Measurements from ENCODE around the gene IGSF11. TPM values are rescaled to one million over a fixed set of nuclear protein-coding genes. Genes with fewer than 3 reads are reported as not detected.
A peak's percentile ranks its signal among the peaks of the same experiment; 100 is the strongest.

IGSF11 gene
- total and polyA plus RNA-seq, 9 of the 15 experiments (the other 6 are each of a cell fraction or from before 2014, with no cell fraction given) = 1.2 to 2.8 (median 1.7) TPM

DNA sequence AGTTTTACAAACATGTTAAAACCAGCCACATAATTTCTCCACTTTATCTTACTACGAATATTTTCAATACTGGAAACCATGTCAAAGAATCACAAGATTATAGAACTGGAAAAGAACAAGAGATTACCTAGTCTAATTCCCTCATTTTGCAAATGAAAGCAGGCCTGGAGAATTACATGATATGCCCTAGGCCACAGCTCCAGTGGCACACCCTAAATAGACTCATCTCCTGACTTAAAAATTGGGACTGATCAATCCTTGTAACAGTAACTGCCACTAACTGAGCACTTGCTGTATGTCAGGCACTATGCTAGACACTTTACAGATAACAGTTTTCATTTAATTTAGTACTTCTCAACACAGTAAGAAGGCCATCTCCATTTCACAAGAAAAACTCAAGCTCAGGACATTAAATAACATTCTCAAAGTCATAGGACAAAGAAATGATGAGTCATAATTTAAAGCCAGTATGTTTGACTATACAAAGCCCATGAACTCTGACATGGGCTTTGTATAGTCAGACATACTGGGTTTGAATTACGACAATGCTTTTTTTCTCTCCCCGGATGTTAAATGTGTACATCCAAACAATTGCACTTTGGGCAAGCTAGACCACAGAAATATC, 9.4 kb downstream of the IGSF11 start:
- FAIRE-seq = no peak
- H3K4me2 ChIP-seq (ENCODE audit: insufficient read depth, low read length) = no peak overlapping the region
- 38% methylated on average over 3 of the region's 3 CpGs for WGBS (ENCODE audit: insufficient coverage, low coverage, missing lambda C conversion rate)
- no peak overlapping the region for H3K4me3 ChIP-seq
- H3K36me3 ChIP-seq (ENCODE audit: control insufficient read depth, insufficient read depth, low read length) = no peaks in the 10 kb centered on the region
- in situ Hi-C loops (cut with MboI) = no loop called here
- H4K20me1 ChIP-seq (replicated peaks; ENCODE audit: control insufficient read depth, insufficient read depth, low read length) = no peaks in the 10 kb centered on the region
- H3K27ac ChIP-seq (ENCODE audit: extremely low read depth, low read depth, low read length) = no peak overlapping the region
- H3K9me3 ChIP-seq (replicated peaks; ENCODE audit: control insufficient read depth, insufficient read depth, low read depth, low read length) = no peaks in the 10 kb centered on the region
- ChIA-PET CTCF (ENCODE audit: low intra/inter-chr PET ratio) (no interaction called here), POLR2A (interaction anchor here (0.5 to 0.8 kb wide), 2 partner anchors 9 to 392 kb away, joined by 3 read pairs; partner anchors contain the start of gene IGSF11)
- no peaks in the 10 kb centered on the region for H3K9me1 ChIP-seq (ENCODE audit: control insufficient read depth, insufficient read depth, low read length)
- no TSS peak for BruUV-seq (replicated peaks)
- H2AFZ ChIP-seq (ENCODE audit: low read depth, low read length) = no peak overlapping the region
- no peaks in the 10 kb centered on the region for H3K4me1 ChIP-seq (replicated peaks in 1 of 2; ENCODE audit: control insufficient read depth in 2 of 2, insufficient read depth in 2 of 2, low read length in 2 of 2)
- intact Hi-C loops (cut with micrococcal nuclease) = no loop called here
- H3K79me2 ChIP-seq (ENCODE audit: control insufficient read depth, insufficient read depth, low read length) = no peaks in the 10 kb centered on the region
- DNase-seq (ENCODE audit: extremely low read depth in 1 of 4, low spot score in 3 of 4) = no peak
- H3K9ac ChIP-seq (ENCODE audit: insufficient read depth in 1 of 2, low read depth in 2 of 2, low read length in 2 of 2) = no peak overlapping the region
- H3K27me3 ChIP-seq (ENCODE audit: control insufficient read depth in 2 of 2, insufficient read depth in 2 of 2, low read length in 2 of 2) = no peaks in the 10 kb centered on the region
- ATAC-seq = no peak
- TF ChIP-seq, protein P1, sequence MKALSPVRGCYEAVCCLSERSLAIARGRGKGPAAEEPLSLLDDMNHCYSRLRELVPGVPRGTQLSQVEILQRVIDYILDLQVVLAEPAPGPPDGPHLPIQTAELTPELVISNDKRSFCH (CRISPR knock-in tag; IDR thresholded peaks at IDR 0.05) = no peak
- TF ChIP-seq, protein P1 (tag; IDR thresholded peaks at IDR 0.05) = no peak
- TF ChIP-seq KLF10 (CRISPR knock-in tag; IDR thresholded peaks at IDR 0.05) (no peak), ZNF407 (IDR thresholded peaks at IDR 0.05; ENCODE audit: low read depth) (no peak), SIN3A (IDR thresholded peaks at IDR 0.05; ENCODE audit: borderline replicate concordance in 2 of 2, control insufficient read depth in 1 of 2, low read depth in 2 of 2, low read length in 2 of 2) (no peak), MAFG (tag; conservative IDR thresholded peaks at IDR 0.05) (peak; percentile 50; the same call in 1 of the 2 replicates), ZNF316 (IDR thresholded peaks at IDR 0.05) (peak; percentile 68), NONO (IDR thresholded peaks at IDR 0.05; ENCODE audit: low read depth in 2 of 2, low read length in 1 of 2) (no peak), NFE2L1 (tag; IDR thresholded peaks at IDR 0.05; ENCODE audit: borderline replicate concordance, low read depth) (peak; percentile 33; the same call in 1 of the 2 replicates), MBD2 (IDR thresholded peaks at IDR 0.05; ENCODE audit: borderline replicate concordance, low read depth) (no peak), ATF3 (IDR thresholded peaks at IDR 0.05) (peak; percentile 52), ATF3 (CRISPR knock-in tag; conservative IDR thresholded peaks at IDR 0.05) (no peak), XRCC3 (IDR thresholded peaks at IDR 0.05) (no peak)
